Measurements from ENCODE around the gene ADAM12.

GRCh38 chr10:126277181-126277580 lies 111.1 kb downstream of the ADAM12 start:
- TF ChIP-seq CTCF (IDR thresholded peaks at IDR 0.05) (no peak), POLR2A (IDR thresholded peaks at IDR 0.05) (no peak)
